Measurements from ENCODE around the gene FLRT3. TPM values are rescaled to one million over a fixed set of nuclear protein-coding genes. Genes with fewer than 3 reads are reported as not detected.

The FLRT3 gene
- total and polyA plus RNA-seq, 11 donors = 0.04 to 6.9 (median 0.11) TPM; not detected in 1

- ATAC-seq = no peak
- DNase-seq = no peak
- Histone ChIP-seq H3K27ac (peak overlapping the region in 1 of 12 donors; percentile 73), H3K9me3 (no peaks in the 10 kb centered on the region), H3K4me1 (peaks cover 0 to 3% (median 0%) of the 10 kb centered on the region in 12 donors), H3K36me3 (no peaks in the 10 kb centered on the region), H3K4me3 (peak overlapping the region in 8 of 12 donors; percentile 16 to 59 (median 46)), H3K27me3 (no peaks in the 10 kb centered on the region)
- WGBS, 4 donors = 22 to 29% (median 24%) methylated on average over 4 of the region's 4 CpGs
- intact Hi-C loops (cut with DNase I) = no loop called here
- TF ChIP-seq, protein P1, sequence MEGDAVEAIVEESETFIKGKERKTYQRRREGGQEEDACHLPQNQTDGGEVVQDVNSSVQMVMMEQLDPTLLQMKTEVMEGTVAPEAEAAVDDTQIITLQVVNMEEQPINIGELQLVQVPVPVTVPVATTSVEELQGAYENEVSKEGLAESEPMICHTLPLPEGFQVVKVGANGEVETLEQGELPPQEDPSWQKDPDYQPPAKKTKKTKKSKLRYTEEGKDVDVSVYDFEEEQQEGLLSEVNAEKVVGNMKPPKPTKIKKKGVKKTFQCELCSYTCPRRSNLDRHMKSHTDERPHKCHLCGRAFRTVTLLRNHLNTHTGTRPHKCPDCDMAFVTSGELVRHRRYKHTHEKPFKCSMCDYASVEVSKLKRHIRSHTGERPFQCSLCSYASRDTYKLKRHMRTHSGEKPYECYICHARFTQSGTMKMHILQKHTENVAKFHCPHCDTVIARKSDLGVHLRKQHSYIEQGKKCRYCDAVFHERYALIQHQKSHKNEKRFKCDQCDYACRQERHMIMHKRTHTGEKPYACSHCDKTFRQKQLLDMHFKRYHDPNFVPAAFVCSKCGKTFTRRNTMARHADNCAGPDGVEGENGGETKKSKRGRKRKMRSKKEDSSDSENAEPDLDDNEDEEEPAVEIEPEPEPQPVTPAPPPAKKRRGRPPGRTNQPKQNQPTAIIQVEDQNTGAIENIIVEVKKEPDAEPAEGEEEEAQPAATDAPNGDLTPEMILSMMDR (IDR thresholded peaks at IDR 0.05) = no peak
- TF ChIP-seq POLR2A (IDR thresholded peaks at IDR 0.05) = no peak
Observed at GRCh38 chr20:14336686-14337085, 726 bp downstream of the FLRT3 start.

DNA sequence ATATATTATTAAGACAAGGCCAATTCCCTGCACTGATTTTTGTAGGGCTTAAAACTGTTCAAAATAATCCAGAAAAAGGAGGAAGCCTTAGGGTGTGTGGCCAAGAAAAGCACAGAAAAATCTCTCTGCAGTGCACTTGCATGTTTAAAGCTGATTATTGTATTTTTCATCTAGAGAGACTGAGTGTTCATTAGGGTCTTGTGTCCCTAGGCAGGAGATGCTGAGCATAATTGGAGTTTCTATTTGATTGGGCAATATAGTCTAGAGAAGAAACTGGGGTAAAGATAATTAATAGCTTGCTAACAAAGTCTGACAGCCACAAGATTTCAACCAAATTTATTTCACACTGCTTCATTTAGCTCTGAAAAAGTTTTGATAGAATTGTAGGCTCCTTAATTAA is 2.4 kb downstream of the FLRT3 start:
- H3K4me1 ChIP-seq = peaks cover 0 to 3% (median 0%) of the 10 kb centered on the region in 12 donors
- H3K9me3 ChIP-seq = no peaks in the 10 kb centered on the region
- TF ChIP-seq, protein P1 (IDR thresholded peaks at IDR 0.05) = no peak
- TF ChIP-seq POLR2A (IDR thresholded peaks at IDR 0.05) = no peak
- intact Hi-C loops (cut with DNase I) = no loop called here
- H3K36me3 ChIP-seq = no peaks in the 10 kb centered on the region
- DNase-seq (no peak), ATAC-seq (no peak)
- H3K27ac ChIP-seq = no peak overlapping the region
- H3K27me3 ChIP-seq = no peaks in the 10 kb centered on the region
- H3K4me3 ChIP-seq = no peak overlapping the region

GRCh38 chr20:14334306-14334930 is 3.0 kb downstream of the FLRT3 start:
- ATAC-seq (no peak), DNase-seq (no peak)
- Histone ChIP-seq H3K4me3 (no peak overlapping the region), H3K27me3 (no peaks in the 10 kb centered on the region), H3K4me1 (peaks cover 0 to 3% (median 0%) of the 10 kb centered on the region in 12 donors), H3K36me3 (no peaks in the 10 kb centered on the region), H3K9me3 (no peaks in the 10 kb centered on the region), H3K27ac (peak overlapping the region in 1 of 12 donors; percentile 27)
- WGBS, 4 donors = 24 to 33% (median 30%) methylated on average over 3 of the region's 3 CpGs
- TF ChIP-seq, protein P1 (IDR thresholded peaks at IDR 0.05) = peak in 2 of 12 donors; percentile 16 to 19
- no peak for TF ChIP-seq POLR2A (IDR thresholded peaks at IDR 0.05)
- intact Hi-C loops (cut with DNase I) = no loop called here

DNA sequence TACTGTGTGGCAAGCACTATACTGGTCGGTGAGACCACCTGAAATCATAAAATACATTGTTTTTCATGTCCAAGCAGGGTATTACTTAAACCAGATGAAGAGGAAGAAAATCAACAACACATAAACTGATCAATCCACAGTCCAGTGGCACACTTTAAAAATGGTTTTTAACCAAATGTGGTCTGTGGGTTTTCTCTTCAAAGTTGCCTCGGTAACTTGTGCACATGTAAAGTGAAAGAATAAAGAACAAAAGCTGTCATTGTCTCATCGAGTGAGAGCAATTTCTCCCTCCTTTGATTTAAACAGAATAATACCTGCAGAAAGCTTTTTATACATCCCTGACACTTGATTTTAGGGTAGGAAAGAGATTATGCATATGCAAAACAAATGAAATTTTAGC is 3.7 kb downstream of the FLRT3 start:
- intact Hi-C loops (cut with DNase I) = no loop called here
- WGBS, 4 donors = 58 to 66% (median 61%) methylated on average over 3 of the region's 3 CpGs

More for the DNA sequence above, 3.7 kb downstream of the FLRT3 start:
- no peak for TF ChIP-seq POLR2A (IDR thresholded peaks at IDR 0.05)
- TF ChIP-seq, protein P1 (IDR thresholded peaks at IDR 0.05) = no peak
- Histone ChIP-seq H3K9me3 (no peaks in the 10 kb centered on the region), H3K36me3 (no peaks in the 10 kb centered on the region), H3K27ac (no peak overlapping the region), H3K4me3 (no peak overlapping the region), H3K4me1 (peaks cover 0 to 3% (median 0%) of the 10 kb centered on the region in 12 donors), H3K27me3 (no peaks in the 10 kb centered on the region)
- no peak for ATAC-seq
- no peak for DNase-seq
